ENCODE measurements around the gene CFAP77. TPM values are rescaled to one million over a fixed set of nuclear protein-coding genes. Genes with fewer than 3 reads are reported as not detected.

CFAP77 gene
- total and polyA plus RNA-seq, 2 of the 13 experiments (the other 11 are each of a cell fraction or from before 2014, with no cell fraction given) = not detected

GRCh38 chr9:132518626-132519025 is 108.6 kb downstream of the CFAP77 start:
- no peak for FAIRE-seq
- ChIA-PET POLR2A (no interaction called here), CTCF (ENCODE audit: low intra/inter-chr PET ratio, low total read pairs) (no interaction called here)
- 0 out of 2 replicates have a peak, but pooled peaks cover 2% of the 10 kb centered on the region for H4K20me1 ChIP-seq (ENCODE audit: insufficient read depth, low read length)
- H3K4me2 ChIP-seq (ENCODE audit: low read depth, low read length) = no peak overlapping the region
- intact Hi-C loops (cut with micrococcal nuclease; ENCODE audit: unreplicated experiment) = no loop called here
- DNase-seq (ENCODE audit: low spot score) = no peak
- H3K9ac ChIP-seq (ENCODE audit: insufficient read depth, low read depth, low read length) = no peak overlapping the region
- H3K79me2 ChIP-seq (ENCODE audit: insufficient read depth, low read length) = no peaks in the 10 kb centered on the region
- H3K4me1 ChIP-seq (ENCODE audit: insufficient read depth, low read length) = no peaks in the 10 kb centered on the region
- no peak overlapping the region for H2AFZ ChIP-seq (ENCODE audit: low read length)
- ATAC-seq = no peak
- no peaks in the 10 kb centered on the region for H3K36me3 ChIP-seq (replicated peaks in 1 of 2; ENCODE audit: control insufficient read depth in 1 of 2, insufficient read depth in 2 of 2, low read length in 2 of 2)
- in situ Hi-C loops (cut with HindIII; ENCODE audit: extremely low pct_ligation_motif_present, low pct_unique_long_range_greater_than_20kb) = no loop called here
- H3K27me3 ChIP-seq (ENCODE audit: control insufficient read depth in 1 of 2, insufficient read depth in 2 of 2, low read length in 2 of 2) = peaks cover 11 to 77% of the 10 kb centered on the region in 2 experiments; a peak in 4 of 5 replicates
- no peak overlapping the region for H3K4me3 ChIP-seq (replicated peaks in 1 of 3; ENCODE audit: insufficient read depth in 1 of 3, low read depth in 2 of 3, low read length in 3 of 3)
- BruUV-seq (replicated peaks) = no TSS peak
- WGBS (ENCODE audit: low lambda C conversion rate) = 2% methylated on average over 6 of the region's 11 CpGs
- H3K9me3 ChIP-seq (ENCODE audit: low read length) = no peaks in the 10 kb centered on the region
- no peak overlapping the region for H3K27ac ChIP-seq (ENCODE audit: extremely low read length, insufficient read depth, low read length)
- no peak for TF ChIP-seq CREBL2 (CRISPR knock-in tag; IDR thresholded peaks at IDR 0.05; ENCODE audit: borderline replicate concordance)
- no peak for TF ChIP-seq ZSCAN12 (CRISPR knock-in tag; IDR thresholded peaks at IDR 0.05)
- TF ChIP-seq, protein P1, sequence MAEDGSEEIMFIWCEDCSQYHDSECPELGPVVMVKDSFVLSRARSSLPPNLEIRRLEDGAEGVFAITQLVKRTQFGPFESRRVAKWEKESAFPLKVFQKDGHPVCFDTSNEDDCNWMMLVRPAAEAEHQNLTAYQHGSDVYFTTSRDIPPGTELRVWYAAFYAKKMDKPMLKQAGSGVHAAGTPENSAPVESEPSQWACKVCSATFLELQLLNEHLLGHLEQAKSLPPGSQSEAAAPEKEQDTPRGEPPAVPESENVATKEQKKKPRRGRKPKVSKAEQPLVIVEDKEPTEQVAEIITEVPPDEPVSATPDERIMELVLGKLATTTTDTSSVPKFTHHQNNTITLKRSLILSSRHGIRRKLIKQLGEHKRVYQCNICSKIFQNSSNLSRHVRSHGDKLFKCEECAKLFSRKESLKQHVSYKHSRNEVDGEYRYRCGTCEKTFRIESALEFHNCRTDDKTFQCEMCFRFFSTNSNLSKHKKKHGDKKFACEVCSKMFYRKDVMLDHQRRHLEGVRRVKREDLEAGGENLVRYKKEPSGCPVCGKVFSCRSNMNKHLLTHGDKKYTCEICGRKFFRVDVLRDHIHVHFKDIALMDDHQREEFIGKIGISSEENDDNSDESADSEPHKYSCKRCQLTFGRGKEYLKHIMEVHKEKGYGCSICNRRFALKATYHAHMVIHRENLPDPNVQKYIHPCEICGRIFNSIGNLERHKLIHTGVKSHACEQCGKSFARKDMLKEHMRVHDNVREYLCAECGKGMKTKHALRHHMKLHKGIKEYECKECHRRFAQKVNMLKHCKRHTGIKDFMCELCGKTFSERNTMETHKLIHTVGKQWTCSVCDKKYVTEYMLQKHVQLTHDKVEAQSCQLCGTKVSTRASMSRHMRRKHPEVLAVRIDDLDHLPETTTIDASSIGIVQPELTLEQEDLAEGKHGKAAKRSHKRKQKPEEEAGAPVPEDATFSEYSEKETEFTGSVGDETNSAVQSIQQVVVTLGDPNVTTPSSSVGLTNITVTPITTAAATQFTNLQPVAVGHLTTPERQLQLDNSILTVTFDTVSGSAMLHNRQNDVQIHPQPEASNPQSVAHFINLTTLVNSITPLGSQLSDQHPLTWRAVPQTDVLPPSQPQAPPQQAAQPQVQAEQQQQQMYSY (CRISPR knock-in tag; IDR thresholded peaks at IDR 0.05) = no peak
- TF ChIP-seq ZNF780A (CRISPR knock-in tag; IDR thresholded peaks at IDR 0.05) = no peak
- no peak for TF ChIP-seq TAF1 (CRISPR knock-in tag; IDR thresholded peaks at IDR 0.05)
- TF ChIP-seq THAP11 (CRISPR knock-in tag; IDR thresholded peaks at IDR 0.05) = no peak
- no peak for TF ChIP-seq FOXP1 (IDR thresholded peaks at IDR 0.05)
- no peak for TF ChIP-seq FOXP1 (CRISPR knock-in tag; IDR thresholded peaks at IDR 0.05)
- no peak for TF ChIP-seq REST (IDR thresholded peaks at IDR 0.05; ENCODE audit: borderline replicate concordance in 1 of 2, low read depth in 1 of 2, low read length in 2 of 2)
- no peak for TF ChIP-seq SMC3 (IDR thresholded peaks at IDR 0.05; ENCODE audit: low read length)
- no peak for TF ChIP-seq FLYWCH1 (CRISPR knock-in tag; IDR thresholded peaks at IDR 0.05)
- TF ChIP-seq AHR (CRISPR knock-in tag; IDR thresholded peaks at IDR 0.05) = no peak
- TF ChIP-seq ATF3 (CRISPR knock-in tag; IDR thresholded peaks at IDR 0.05) = no peak
